ENCODE results near the gene C1QTNF5.
A peak's percentile ranks its signal among the peaks of the same experiment; 100 is the strongest.

C1QTNF5 gene

DNA sequence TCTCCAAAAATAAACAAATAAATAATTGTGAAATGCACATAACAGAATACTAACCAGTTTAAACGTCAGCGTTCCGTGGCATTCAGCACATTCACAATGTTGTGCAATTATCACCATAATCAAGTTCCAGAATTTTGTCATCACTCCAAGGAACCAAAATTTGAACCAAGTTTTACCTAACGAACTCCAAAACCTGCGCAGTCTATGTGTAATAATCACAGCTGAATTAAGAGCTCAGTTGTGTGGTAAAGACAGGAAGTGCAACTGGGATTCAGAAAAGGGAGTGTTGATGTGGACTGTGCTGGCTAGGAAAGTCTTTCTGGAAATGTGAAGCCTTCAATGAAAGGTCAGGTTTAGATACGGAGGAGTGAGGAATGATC, 18.3 kb downstream of the C1QTNF5 start:
- DNase-seq (ENCODE audit: low read depth): no peak
- H3K4me3 ChIP-seq (ENCODE audit: low read depth, low read length): no peak overlapping the region

DNA sequence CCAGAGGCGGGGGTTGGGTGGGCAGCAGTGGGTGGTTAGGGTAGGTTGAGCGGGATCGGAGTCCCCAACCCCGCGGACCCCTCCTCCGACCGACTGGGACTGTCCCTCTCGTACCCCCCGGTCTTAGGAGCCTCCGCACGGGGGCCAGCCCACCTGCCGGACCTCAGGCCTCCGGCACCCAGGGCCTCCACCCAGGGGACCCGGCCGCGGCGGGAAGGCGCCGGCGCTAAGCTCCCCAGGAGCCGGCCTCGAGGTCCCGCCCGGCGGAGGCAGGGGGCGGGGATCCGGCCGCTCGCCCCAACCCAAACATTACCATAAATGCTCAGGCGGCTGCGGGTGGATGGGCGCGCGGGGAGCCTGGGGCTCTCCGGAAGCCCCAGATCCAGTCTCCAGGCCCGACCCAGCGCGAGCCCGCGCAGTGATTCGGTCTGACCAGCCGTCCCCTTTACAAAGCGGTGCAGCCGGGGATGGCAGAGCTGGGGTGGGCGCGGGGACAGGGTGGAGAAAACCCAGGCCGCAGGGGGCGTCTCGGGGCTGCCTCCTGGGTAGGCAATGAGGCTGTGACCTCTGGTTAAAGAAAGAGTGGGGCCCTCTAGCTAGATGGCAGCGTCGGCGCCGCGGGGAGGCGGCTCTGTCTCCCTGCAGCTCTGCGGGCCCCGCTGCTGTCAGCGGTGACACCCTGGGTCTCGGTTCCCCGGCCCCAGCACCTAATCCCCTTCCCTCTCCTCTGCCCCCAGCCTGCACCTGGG, 19.7 kb downstream of the C1QTNF5 start:
- peak overlapping the region; percentile 42 for H3K4me3 ChIP-seq (ENCODE audit: low read depth, low read length)

DNA sequence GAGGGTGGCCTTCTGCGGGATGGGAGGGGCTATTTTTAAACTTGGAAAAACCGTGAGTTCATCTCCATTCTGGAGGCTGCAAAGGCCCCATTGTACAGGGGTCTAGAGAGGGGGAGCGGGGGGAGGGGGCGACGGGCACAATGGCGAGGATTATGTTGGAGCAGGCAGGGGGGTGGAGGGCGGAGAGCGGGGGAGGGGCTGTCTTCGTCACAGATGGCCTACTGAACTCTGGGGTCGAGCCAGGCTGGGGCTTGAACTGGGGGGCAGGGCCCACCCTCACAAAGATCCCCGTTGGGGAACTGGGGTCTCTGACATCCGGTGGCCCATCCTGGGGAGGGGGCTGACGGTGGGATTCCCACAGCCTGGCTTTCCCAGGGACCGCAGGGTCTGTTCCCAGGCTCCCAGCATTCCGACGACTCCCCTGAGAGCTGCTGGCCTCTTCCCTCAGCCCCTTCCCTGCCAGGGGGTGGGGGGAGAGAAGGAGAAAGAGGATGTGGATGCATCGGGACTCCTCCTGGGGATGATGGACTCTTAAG, 20.4 kb downstream of the C1QTNF5 start:
- DNase-seq (ENCODE audit: low read depth): no peak
- peak overlapping the region; percentile 42 for H3K4me3 ChIP-seq (ENCODE audit: low read depth, low read length)

More for the DNA sequence above, 19.7 kb downstream of the C1QTNF5 start:
- no peak for DNase-seq (ENCODE audit: low read depth)

DNA sequence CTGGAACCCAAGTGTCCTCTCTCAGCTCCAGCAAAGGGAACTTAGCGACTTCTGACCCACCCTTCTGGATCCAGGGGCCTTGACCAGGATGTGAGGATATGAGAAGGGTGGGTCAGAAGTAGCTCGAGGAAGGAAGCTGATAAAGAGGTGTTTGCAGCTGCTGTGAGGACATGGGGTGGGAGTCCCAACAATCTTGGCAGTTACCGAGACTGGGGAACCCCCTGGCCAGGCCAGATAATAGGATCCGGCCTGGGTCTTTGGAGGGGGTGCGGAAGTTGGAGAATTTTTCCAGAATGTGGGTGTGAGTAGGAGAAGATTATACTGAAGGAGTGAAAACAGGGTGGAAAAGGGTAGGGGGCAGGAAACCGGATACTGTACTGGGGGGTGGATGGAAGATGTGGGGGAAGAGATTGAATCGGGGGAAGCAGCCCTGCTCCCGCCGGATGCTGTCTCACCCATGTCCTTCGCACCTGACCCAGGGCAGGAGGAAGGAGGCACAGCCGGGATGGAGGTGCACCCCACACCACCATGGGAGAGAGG, 20.9 kb downstream of the C1QTNF5 start:
- no peak overlapping the region for H3K4me3 ChIP-seq (ENCODE audit: low read depth, low read length)
- no peak for DNase-seq (ENCODE audit: low read depth)

DNA sequence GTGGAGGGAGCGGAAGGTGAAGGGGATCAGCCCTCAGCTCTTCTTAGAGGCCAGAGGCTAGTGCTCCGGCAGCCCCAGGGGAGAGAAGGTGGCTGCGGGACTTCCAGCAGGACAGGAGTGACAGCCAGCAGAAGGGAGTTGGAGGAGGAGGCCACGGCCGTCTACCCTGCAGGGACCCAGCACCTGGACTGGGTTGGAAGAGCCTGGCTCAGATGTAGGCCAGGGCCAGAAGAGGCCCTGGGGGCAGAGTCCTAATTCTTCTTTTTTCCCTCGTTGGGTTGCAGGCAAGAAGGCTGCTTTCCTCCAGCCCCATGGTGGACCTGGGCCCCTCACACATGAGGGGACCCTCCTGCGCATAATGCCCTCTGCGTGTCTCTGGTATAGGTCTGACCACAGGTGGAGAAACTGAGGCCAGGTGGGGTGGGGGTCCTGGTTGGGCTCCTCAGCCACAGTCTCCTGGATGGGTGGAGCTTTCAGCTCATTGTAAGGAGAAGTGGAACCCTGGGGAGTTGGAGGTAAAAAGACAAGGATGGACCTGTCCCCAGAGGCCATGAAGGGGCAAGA, 21.5 kb downstream of the C1QTNF5 start:
- DNase-seq (ENCODE audit: low read depth): no peak
- no peak overlapping the region for H3K4me3 ChIP-seq (ENCODE audit: low read depth, low read length)

DNA sequence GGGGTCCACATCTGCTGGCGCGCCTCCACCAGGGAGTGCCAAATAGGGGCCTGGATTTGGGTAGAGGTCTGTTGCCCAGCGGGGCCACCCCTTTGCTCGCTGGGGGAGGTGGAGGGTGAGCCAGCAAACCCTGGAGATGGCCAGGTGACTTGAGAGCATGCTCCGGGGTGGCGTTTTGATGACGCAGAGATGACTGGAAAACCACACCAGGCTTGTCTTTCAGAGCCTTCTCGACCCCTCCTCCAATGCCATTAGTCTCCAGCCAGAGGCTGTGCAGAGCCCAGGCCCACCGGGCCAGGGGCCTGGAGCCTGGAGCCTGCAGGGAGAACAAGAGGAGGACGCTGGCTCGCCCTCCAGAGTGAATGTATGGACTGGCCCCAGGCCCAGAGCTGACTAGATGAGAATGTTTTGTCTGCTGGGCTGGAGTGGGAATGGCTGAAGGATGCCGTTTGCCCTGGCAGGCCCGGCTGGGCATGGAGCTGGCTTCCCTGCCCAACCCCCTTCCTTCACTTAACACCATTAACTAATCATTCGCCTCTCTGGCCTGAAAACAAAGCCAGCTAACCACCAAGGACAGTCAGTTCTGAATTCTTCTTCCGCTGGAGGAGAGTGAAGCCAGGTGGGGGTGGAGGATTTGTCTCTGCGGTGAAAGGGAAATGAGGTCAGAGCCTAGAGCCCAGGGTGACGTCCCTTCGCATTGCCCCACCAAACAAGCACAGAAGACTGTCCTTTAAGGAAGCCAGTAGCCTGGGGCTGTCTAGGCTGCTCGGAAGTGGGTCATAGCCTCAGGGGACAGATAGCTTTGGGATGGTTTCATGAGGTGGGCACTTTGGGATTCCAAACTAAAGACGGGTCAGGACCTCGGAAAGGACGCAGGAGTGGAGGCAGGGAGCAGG, 22.2 kb downstream of the C1QTNF5 start:
- H3K4me3 ChIP-seq (ENCODE audit: low read depth, low read length): no peak overlapping the region
- no peak for DNase-seq (ENCODE audit: low read depth)

DNA sequence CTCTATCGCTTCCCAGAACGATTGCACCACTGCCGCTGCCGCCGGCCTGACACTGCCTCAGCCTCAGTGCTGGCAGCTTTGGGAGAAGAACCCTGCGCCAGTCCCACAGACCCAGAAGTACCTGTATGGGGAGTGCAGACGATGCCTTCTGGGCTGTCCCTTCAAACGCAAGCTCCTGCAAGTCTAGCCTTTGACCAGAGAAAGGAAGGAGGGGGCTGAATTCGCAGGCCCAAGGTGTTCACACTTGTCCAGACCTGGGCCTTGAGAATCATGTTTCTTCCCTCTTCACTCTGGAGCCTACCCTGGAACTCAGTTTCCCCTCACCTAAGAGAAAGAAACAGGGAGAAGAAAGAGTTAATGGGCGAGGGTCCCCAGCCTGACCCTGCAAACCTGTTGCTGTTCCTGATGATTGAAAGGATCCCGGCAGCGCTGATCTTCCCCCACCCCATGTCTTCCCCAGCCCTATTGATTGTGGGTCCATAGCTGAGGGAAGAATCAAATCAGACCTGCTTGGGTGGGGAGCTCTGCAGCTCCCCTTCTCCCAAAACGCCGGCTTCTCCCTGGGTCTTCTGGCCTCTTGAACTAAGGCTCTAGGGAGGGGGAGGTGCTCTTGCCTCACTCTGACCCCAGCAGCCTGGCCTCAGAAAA, 23.0 kb downstream of the C1QTNF5 start:
- H3K4me3 ChIP-seq (ENCODE audit: low read depth, low read length): no peak overlapping the region
- no peak for DNase-seq (ENCODE audit: low read depth)

DNA sequence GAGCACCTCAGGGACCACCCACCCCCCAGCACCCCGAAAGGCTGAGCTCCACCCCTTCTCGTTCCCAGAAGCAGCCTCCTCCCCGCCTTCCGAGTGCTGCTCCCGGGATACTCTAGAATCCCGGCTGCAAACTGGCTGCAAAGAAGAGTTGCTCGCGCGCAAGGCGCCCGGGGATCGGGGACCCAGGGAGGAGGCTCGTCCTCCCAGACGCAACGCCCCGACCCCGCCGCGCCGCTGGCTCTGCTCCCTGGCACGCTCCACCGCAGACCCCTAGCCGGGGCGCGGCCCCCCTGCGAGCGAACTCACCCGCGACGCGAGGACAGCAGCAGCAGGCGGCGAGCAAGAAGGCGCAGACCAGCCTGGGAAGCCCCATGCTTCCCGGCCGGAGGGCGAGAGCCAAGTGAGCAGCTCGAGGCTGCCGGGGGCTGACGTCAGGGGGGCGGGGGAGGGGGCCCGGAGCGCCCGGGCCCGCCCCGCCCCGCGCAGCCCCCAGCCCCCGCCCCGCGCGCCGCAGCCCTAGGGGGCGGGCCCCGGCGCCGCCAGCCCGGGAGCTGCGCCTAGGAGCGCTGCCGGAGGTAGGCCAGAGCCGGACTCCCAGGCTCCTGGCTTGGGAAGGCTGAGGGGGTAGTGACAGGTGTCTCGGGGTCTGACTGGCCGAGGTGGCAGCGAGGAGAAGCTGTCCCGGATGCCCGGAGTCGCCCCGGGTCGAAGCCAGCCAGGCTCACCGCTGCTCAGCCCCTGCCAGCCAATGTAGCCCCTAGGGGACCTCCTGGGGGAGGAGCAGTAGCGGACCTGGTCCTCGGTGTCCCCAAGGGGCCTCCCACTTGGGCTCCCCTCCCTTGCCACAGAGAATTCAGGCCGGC, 23.7 kb downstream of the C1QTNF5 start, which contains the start of gene MCAM:
TSS of gene MCAM (minus strand) at position 402 of the 863 bp plus-strand sequence. CDS start at position 373, 29 bp downstream.
- no peak for DNase-seq (ENCODE audit: low read depth)

DNA sequence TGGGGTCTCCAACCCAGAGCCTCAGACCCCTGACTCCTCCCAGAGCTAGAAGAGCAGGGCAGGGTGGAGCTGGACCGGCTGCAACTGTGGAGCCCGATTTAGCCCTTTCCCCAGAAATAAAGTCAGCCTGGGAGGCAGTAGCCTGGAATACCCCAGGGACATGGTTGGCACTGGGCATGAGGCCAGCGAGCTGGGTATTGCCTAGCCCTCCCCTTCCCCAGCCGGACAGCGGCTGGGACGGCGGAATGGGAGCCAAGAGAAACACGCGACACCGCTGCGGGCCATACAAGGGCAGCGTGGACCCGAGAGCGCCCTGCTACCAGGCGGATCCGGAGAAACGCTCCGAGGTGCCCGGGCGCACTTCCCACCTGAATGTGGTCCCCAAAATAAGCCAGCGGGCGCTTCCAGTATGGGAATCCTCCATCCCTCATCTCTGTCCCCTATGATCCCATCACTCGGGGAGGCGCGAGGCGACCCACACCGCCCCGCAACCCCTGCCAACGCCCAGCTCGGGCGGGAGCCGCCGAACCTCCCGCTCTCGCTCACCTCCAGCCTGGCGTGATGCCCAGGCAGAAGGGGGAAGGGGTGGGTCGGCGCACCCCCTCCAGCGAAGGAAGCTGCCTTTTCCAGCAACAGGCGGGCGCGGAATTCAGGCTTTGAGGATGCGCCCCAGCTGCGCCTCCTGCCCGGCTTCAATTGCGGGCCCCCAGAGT, 24.5 kb downstream of the C1QTNF5 start:
- DNase-seq (ENCODE audit: low read depth): no peak
- peak overlapping the region; percentile 69 for H3K4me3 ChIP-seq (ENCODE audit: low read depth, low read length)

More for the DNA sequence above, 23.7 kb downstream of the C1QTNF5 start, which contains the start of gene MCAM:
- peak within 1 kb of the TSS; percentile 69 for H3K4me3 ChIP-seq (ENCODE audit: low read depth, low read length)

DNA sequence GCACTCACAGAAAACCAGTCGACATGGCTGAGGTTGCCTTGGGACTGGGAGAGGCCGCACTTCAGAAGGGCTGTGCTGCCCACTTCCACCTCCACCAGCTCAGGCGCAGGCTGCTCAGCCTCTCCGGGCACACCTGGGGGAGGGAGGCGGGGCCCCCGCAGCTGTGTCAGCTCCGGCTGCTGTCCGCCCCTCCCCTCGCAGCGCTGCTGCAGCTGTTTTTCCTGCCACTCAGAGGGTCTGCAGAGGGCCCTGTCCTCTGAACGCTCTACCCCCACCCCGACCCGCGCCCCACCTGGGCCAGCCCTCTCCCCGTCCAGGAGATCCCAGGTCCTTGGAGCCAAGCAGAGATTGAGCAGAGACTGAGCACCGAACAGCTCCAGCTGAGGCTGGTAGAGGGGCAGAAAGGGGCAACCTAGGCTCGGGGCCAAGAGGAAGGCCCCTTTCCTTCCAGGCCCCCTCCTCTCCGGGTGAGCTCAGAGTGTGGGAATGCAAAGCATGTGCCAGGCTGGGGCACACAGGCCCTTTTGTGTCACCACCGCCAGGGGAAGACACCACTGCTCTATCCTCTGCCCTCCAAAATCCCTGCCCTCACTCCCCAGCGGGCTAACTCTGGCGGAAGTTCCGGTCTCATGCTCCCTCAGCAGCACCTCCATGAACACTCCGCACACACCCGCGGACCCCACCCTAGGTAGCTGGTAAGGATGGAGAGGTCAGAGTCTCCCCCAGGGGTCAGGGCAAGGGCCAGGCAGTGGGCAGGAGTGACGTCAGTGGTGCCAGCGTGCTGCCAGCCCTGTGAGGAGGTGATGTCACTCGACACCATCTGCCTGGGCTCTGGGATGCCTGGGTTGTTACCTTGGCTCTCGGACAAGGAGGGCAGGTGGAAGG, 25.3 kb downstream of the C1QTNF5 start:
- DNase-seq (ENCODE audit: low read depth): no peak
- H3K4me3 ChIP-seq (ENCODE audit: low read depth, low read length): peak overlapping the region; percentile 69

DNA sequence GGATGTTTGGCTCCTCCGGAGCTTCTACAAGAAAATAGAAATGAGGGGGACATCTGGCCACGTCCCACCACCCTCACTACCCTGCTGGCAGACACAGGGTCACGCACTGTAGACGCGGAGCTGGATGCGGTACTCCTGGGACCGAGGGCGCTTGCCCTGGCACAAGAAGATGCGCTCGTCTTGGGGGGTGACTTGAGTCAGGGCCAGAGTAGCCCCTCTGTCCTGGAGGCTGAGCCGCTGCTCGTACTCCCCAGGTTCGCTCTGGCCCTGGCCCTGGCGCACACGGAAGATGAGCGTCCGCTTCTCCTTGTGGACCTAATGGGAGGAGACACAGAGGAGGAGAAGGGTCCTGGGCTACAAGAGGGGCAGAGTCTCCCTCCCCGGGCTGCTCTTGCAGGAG, 26.0 kb downstream of the C1QTNF5 start:
- no peak for DNase-seq (ENCODE audit: low read depth)
- H3K4me3 ChIP-seq (ENCODE audit: low read depth, low read length): no peak overlapping the region

DNA sequence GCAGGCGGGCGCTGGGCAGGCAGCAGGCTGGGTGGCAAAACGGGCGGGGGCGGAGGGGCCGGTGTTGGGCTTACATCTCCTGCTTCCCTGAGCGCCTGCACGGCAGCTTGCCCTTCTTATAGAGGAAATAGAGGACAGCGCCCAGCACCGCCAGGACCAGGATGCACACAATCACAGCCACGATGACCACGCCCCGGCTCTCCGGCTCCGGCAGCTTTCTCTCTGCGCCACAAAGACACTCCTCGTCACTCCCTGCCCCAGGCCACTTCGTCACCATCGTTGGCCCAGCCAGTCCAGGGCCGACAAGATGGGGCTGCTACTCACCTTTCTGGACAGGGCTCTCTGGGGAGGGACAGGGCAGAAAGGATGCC, 30.0 kb downstream of the C1QTNF5 start:
- no peak for DNase-seq (ENCODE audit: low read depth)
- H3K4me3 ChIP-seq (ENCODE audit: low read depth, low read length): no peak overlapping the region

DNA sequence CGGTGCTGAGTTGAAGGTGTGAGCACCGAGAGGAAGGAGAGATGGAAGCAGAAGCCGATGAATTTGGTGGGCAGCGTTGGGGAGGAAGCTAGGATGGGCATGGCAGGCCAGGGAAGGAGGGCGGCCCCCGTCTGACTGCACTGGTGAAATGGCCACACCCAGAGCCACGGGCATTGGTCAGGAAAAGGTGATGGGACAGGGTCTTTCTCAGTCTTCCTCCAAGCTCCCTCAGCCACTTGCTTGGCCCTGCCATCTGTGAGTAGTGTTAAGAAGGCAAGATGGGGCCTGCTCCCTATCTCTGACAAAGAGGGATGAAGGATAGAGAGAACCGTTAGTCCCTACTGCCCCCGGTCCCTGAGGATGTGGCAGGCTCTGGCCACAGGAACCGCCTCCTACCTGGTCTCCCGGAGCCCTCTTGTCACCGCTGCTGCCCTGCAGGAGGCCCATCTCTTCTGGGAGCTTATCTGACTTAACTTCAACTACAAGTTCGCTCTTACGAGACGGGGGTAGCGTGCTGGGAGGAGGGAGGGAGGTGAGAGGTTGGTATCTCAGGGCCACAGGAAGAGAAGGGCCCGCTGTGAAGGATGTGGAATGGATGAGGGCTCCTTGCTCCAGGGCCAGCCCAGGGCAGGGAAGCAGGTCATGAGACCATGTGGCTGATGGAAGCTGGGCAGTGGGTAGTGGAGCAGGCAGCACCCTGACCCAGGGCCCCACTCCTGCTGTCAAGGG, 30.6 kb downstream of the C1QTNF5 start:
- H3K4me3 ChIP-seq (ENCODE audit: low read depth, low read length): no peak overlapping the region
- DNase-seq (ENCODE audit: low read depth): no peak

DNA sequence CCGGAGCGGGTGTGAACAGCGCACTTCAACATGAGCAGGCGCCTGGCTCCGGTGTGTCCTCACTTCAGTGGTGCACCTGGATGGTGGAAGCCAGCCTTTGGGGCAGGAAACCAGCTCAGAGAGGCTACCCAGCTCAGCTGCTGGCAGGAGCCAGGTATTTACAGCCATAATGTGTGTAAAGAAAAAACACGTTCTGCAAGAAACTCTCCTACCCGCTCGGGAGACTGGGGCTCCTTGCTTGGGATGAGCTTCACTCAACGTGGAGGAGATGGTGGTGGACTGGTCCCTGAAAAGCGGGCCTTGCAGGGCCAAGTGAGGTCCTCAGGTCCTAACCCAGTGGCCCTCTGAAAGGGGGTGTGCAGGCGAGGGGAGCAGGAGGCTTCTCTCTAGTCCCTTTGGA, 31.3 kb downstream of the C1QTNF5 start:
- H3K4me3 ChIP-seq (ENCODE audit: low read depth, low read length): no peak overlapping the region
- DNase-seq (ENCODE audit: low read depth): no peak

DNA sequence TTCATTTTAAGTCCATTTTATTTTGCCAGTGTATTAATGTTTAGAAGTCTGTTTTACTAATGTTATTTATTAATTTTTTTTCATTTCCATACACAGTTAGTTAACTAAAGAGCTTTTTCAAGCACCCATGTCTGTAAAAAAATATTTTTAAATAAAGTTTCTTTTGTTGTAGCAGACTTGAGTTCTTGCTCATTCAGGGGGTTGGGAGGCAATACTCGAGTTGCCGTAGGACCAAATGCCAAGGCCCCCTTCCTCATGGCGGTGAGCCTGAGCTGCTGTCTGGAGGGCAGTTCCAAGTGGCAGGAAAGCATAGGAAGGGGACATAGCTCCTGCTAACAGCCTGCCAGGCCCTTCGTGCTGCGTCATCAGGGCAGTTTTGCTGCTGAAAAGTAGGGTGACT, 32.7 kb downstream of the C1QTNF5 start:
- H3K4me3 ChIP-seq (ENCODE audit: low read depth, low read length): no peak overlapping the region
- DNase-seq (ENCODE audit: low read depth): no peak

DNA sequence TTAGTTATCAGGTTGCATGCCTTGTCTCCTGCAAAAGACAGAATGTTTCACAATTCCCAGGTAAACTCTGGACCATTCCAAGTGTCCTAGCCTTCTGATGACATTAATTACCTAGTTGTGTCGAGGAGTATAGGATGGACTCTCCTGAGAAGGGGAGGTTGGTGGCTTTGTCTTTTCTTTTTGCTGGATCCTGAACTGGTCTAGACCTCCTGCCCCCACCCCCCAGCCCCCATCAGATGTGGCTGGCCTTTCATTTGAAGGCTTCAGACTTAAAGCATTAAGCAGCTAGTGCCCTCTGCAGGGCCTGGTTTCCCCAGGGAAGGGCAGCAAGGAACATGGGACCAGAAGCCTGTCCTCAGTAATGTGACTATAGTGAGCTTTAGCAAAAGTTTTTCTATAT, 33.5 kb downstream of the C1QTNF5 start:
- no peak for DNase-seq (ENCODE audit: low read depth)
- H3K4me3 ChIP-seq (ENCODE audit: low read depth, low read length): no peak overlapping the region

All from skeletal muscle cell (primary cell).